HG02678 (cell line): Measurements from ENCODE around the gene PTPRN2.

Source experiments
- ATAC-seq: cut with Tn5 transposase; IDR thresholded peaks from one replicate; pipeline ENCODE4 v1.9.1; 2021; ENCODE audit warnings: mild to moderate bottlenecking, moderate library complexity; ENCODE audit not compliant: unreplicated experiment

Gene PTPRN2

GRCh38 chr7:158093156-158093796 lies 494.3 kb downstream of the PTPRN2 start:
- no peak for ATAC-seq

GRCh38 chr7:158087196-158087595 lies 500.4 kb downstream of the PTPRN2 start:
- ATAC-seq = no peak

- no peak for ATAC-seq
Observed at GRCh38 chr7:158085741-158086695, 501.6 kb downstream of the PTPRN2 start.

GRCh38 chr7:158084555-158084954 lies 503.1 kb downstream of the PTPRN2 start:
- no peak for ATAC-seq

GRCh38 chr7:158083526-158084310 lies 503.9 kb downstream of the PTPRN2 start:
- no peak for ATAC-seq

GRCh38 chr7:158082761-158083160 lies 504.9 kb downstream of the PTPRN2 start:
- ATAC-seq = no peak

- ATAC-seq = no peak
Observed at GRCh38 chr7:158080899-158081445, 506.7 kb downstream of the PTPRN2 start.

- ATAC-seq = no peak
Observed at GRCh38 chr7:158077934-158078910, 509.4 kb downstream of the PTPRN2 start.

GRCh38 chr7:158077151-158077840 lies 510.3 kb downstream of the PTPRN2 start:
- ATAC-seq = no peak

- ATAC-seq = no peak
Observed at GRCh38 chr7:158076656-158077055, 511.0 kb downstream of the PTPRN2 start.

- ATAC-seq = no peak
Observed at GRCh38 chr7:158076215-158076614, 511.4 kb downstream of the PTPRN2 start.

- ATAC-seq = no peak
Observed at GRCh38 chr7:158075633-158076001, 512.0 kb downstream of the PTPRN2 start.

- ATAC-seq = no peak
Observed at GRCh38 chr7:158074896-158075632, 512.6 kb downstream of the PTPRN2 start.

- no peak for ATAC-seq
Observed at GRCh38 chr7:158073845-158074840, 513.5 kb downstream of the PTPRN2 start.

- no peak for ATAC-seq
Observed at GRCh38 chr7:158072991-158073730, 514.5 kb downstream of the PTPRN2 start.

GRCh38 chr7:158070222-158070920 lies 517.3 kb downstream of the PTPRN2 start:
- ATAC-seq = no peak
